Activated CD8-positive, alpha-beta memory T cell treated with anti-CD3 and anti-CD28 coated beads for 48 hours (primary cell): ENCODE data around the gene MAP7D1.
"Not testable (repeated sequence)": the region's sequence is repeated elsewhere in the genome, so short reads cannot be mapped to it uniquely, and the experiment has no call there.

ENCODE experiments used
- DNase-seq, 3 experiments: peaks; one replicate each; pipeline ENCODE4 v3.0.0-alpha.2; 2020; ENCODE audit warnings: low read depth in 2 of 3, low spot score in 2 of 3

The MAP7D1 gene

GRCh38 chr1:36199934-36200741 lies 44.2 kb downstream of the MAP7D1 start:
- no peak for DNase-seq

GRCh38 chr1:36203027-36203553 lies 47.1 kb downstream of the MAP7D1 start:
- DNase-seq = no peak

GRCh38 chr1:36203554-36204346 lies 47.8 kb downstream of the MAP7D1 start:
- no peak for DNase-seq

- DNase-seq = no peak
Observed at GRCh38 chr1:36204347-36204909, 48.5 kb downstream of the MAP7D1 start.

GRCh38 chr1:36206323-36206858 lies 50.4 kb downstream of the MAP7D1 start:
- DNase-seq = no peak

GRCh38 chr1:36207339-36207738 lies 51.4 kb downstream of the MAP7D1 start:
- no peak for DNase-seq

- DNase-seq = no peak
Observed at GRCh38 chr1:36208978-36209703, 53.2 kb downstream of the MAP7D1 start.

- no peak for DNase-seq
Observed at GRCh38 chr1:36211307-36211706, 55.3 kb downstream of the MAP7D1 start.

GRCh38 chr1:36211841-36212240 lies 55.9 kb downstream of the MAP7D1 start:
- no peak for DNase-seq

- no peak for DNase-seq
Observed at GRCh38 chr1:36212782-36213181, 56.8 kb downstream of the MAP7D1 start.

- DNase-seq = no peak
Observed at GRCh38 chr1:36217670-36218069, 61.7 kb downstream of the MAP7D1 start.

GRCh38 chr1:36221901-36222300 lies 65.9 kb downstream of the MAP7D1 start:
- DNase-seq = not testable (repeated sequence)

GRCh38 chr1:36222481-36223380 lies 66.8 kb downstream of the MAP7D1 start:
- DNase-seq = no peak

- DNase-seq = no peak
Observed at GRCh38 chr1:36223381-36223995, 67.5 kb downstream of the MAP7D1 start.

GRCh38 chr1:36223996-36224536 lies 68.1 kb downstream of the MAP7D1 start, which contains the start of gene THRAP3:
TSS of gene THRAP3 (plus strand) at chr1:36224443. CDS start at chr1:36282564, 58,121 bp downstream.
- DNase-seq = peak; percentile 94 to 100 (median 95)

- no peak for DNase-seq
Observed at GRCh38 chr1:36224537-36225282, 68.8 kb downstream of the MAP7D1 start.

GRCh38 chr1:36225283-36225899 lies 69.4 kb downstream of the MAP7D1 start:
- DNase-seq = no peak

GRCh38 chr1:36230279-36230678 lies 74.3 kb downstream of the MAP7D1 start:
- DNase-seq = not testable (repeated sequence)
